HG03520 (cell line): ENCODE measurements around the gene CD4.
A peak's percentile ranks its signal among the peaks of the same experiment; 100 is the strongest.
"Not testable (repeated sequence)": the region's sequence is repeated elsewhere in the genome, so short reads cannot be mapped to it uniquely, and the experiment has no call there.

Experiments
- ATAC-seq: cut with Tn5 transposase; IDR thresholded peaks from one replicate; pipeline ENCODE4 v1.9.1; 2021; ENCODE audit warnings: mild to moderate bottlenecking, moderate library complexity; ENCODE audit not compliant: unreplicated experiment

CD4 gene

GRCh38 chr12:6788972-6789924 lies at the start of gene CD4:
Gene CD4, plus strand, starts transcription at chr12:6789528. Its CDS starts 10,611 bp downstream, at chr12:6800139.
- no peak for ATAC-seq

- not testable (repeated sequence) for ATAC-seq
Observed at GRCh38 chr12:6742080-6742479, 47.2 kb upstream of the CD4 start.

GRCh38 chr12:6742834-6743233 lies 46.5 kb upstream of the CD4 start:
- no peak for ATAC-seq

- ATAC-seq: not testable (repeated sequence)
Observed at GRCh38 chr12:6743300-6743699, 46.0 kb upstream of the CD4 start.

GRCh38 chr12:6745741-6746525 lies 43.4 kb upstream of the CD4 start:
- no peak for ATAC-seq

- ATAC-seq: no peak
Observed at GRCh38 chr12:6747216-6747615, 42.1 kb upstream of the CD4 start.

- ATAC-seq: no peak
Observed at GRCh38 chr12:6748761-6749160, 40.6 kb upstream of the CD4 start.

- no peak for ATAC-seq
Observed at GRCh38 chr12:6750506-6750905, 38.8 kb upstream of the CD4 start.

- ATAC-seq: no peak
Observed at GRCh38 chr12:6751767-6752166, 37.6 kb upstream of the CD4 start.

- no peak for ATAC-seq
Observed at GRCh38 chr12:6752167-6752920, 37.0 kb upstream of the CD4 start.

- ATAC-seq: peak; percentile 90
Observed at GRCh38 chr12:6752921-6753771, 36.2 kb upstream of the CD4 start, which contains the start of gene MLF2. Gene MLF2, minus strand, starts transcription at chr12:6753141. Its CDS starts 807 bp downstream, at chr12:6752334.

GRCh38 chr12:6753772-6754356 lies 35.5 kb upstream of the CD4 start:
- no peak for ATAC-seq

GRCh38 chr12:6754411-6754810 lies 34.9 kb upstream of the CD4 start:
- ATAC-seq: no peak

- ATAC-seq: no peak
Observed at GRCh38 chr12:6757028-6757690, 32.2 kb upstream of the CD4 start.

- ATAC-seq: no peak
Observed at GRCh38 chr12:6758506-6759095, 30.7 kb upstream of the CD4 start.

- ATAC-seq: no peak
Observed at GRCh38 chr12:6759741-6760140, 29.6 kb upstream of the CD4 start.

- no peak for ATAC-seq
Observed at GRCh38 chr12:6763380-6763779, 25.9 kb upstream of the CD4 start.

- peak; percentile 70 for ATAC-seq
Observed at GRCh38 chr12:6764011-6764828, 25.1 kb upstream of the CD4 start.
